Choroid plexus epithelial cell (primary cell): ENCODE data around the gene MPZL3.

Source experiments
- DNase-seq: peaks from one replicate; pipeline ENCODE4 v3.0.0-alpha.2; 2010; ENCODE audit warnings: low read depth
- H3K4me3 ChIP-seq: 2 replicates; pipeline ENCODE4 v1.5.1; 2011; ENCODE audit warnings: low read depth, mild to moderate bottlenecking, control low read depth, low read length, moderate library complexity
- TF ChIP-seq, protein P1 (sequence below): conservative IDR thresholded peaks from 2 replicates; pipeline ENCODE4 v1.5.1; 2011; ENCODE audit warnings: low read depth, mild to moderate bottlenecking, control low read depth, inconsistent platforms, low read length, moderate library complexity

Gene MPZL3

DNA sequence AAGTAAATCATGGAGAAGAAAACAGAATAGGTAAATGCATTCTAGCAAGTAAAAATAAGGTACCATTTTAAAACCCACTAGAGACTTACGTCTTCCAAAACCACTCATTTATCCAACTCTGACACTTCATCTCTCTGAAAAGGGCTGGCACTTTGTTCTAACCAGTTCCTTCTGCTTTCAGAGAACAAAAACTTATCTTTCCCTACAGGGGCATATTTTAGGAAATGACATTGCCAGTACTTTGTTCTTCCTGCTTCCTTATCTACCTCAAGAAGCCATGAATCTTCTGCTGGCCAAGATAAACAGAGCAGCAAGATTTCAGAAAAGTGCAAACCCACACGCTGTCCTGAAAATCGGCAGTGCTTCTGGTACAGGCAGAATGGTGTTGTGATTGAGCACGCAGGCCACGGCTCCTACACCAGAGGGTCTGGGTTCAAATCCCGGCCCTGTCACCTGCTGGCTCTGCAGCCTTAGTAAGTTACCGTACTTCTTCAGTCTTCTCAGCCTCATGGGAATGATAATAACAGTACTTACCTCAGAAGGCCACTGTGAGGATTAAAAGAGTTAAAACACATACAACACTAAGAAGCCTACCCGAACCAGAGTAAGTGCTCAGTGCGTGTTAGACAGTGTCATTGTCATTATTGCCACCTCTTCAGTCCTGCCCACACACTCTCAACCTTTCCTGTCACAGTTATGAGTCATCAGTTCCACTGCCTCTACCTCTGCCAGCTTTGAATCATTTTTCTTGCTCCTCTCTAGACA is 11.0 kb downstream of the MPZL3 start:
- no peak overlapping the region for H3K4me3 ChIP-seq
- no peak for DNase-seq
- TF ChIP-seq, protein P1, sequence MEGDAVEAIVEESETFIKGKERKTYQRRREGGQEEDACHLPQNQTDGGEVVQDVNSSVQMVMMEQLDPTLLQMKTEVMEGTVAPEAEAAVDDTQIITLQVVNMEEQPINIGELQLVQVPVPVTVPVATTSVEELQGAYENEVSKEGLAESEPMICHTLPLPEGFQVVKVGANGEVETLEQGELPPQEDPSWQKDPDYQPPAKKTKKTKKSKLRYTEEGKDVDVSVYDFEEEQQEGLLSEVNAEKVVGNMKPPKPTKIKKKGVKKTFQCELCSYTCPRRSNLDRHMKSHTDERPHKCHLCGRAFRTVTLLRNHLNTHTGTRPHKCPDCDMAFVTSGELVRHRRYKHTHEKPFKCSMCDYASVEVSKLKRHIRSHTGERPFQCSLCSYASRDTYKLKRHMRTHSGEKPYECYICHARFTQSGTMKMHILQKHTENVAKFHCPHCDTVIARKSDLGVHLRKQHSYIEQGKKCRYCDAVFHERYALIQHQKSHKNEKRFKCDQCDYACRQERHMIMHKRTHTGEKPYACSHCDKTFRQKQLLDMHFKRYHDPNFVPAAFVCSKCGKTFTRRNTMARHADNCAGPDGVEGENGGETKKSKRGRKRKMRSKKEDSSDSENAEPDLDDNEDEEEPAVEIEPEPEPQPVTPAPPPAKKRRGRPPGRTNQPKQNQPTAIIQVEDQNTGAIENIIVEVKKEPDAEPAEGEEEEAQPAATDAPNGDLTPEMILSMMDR, result no peak

DNA sequence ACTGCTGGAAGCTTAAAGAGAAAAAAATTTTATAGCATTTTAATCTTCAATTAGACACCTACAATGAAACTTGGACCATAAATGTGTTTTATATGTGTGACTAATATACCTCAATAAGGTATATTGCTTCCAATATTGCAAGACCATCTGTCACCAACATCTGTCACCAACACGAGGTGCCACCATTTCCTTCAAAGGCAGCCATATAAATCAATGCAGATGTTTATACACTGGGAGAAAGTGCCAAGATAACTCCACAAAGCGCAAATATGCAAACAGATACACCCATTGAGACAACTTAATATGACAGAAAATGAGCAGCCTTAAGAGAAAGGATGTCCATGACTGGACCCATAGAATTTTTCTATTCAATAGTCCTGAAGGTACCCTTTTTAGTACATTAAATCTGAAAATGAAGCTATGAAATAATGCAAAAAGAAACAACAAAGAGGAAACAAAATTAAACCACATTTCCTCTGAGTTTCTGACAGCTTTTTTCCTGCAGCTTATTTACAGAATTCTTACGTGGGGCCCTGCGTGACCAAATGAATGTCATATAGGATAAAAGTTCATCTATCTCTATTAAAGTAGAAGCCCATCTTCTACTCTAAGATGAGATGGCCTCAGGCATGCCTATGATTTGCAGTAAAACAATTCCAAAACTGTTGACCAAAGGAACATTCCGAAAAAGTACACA is 12.5 kb downstream of the MPZL3 start:
- no peak overlapping the region for H3K4me3 ChIP-seq
- TF ChIP-seq, protein P1, result no peak
- no peak for DNase-seq

DNA sequence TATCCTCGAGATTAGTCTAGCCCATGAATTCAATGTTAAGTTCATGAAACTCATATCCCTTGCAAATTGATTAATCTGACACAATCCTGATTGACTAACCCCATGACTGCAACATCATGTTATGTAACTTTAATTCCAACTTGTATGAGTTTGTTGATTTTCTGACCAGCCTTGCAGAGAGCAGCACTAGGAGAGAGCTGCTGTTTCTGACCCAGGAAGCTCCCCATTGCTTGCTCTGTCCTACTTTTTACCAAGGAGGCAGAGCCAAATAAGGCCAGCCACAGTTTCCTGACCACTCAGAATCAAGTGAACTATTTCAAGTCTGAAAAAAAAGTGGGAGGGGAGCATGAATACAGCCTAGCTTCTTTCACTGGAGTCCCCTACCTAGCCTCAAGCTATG is 13.2 kb downstream of the MPZL3 start:
- no peak for DNase-seq
- TF ChIP-seq, protein P1, result no peak
- H3K4me3 ChIP-seq, result no peak overlapping the region

DNA sequence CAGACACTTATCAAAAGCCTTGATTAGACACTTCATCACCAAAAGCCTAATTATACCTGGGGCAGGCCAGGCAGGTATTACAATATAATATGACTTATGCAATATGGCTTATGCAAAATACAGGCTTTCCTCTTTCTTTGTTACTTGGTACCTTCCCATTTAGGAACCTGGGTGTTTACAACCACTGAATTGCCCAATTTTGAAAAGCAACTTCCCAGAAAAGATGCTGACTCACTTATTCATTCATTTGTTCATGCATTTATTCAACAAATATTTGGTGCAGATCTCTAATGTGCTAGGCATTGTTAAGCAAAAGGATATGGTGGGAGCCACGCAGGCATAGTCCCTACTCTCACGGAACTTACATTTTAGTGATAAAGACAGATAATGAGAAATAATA is 13.7 kb downstream of the MPZL3 start:
- no peak overlapping the region for H3K4me3 ChIP-seq
- TF ChIP-seq, protein P1, result no peak
- DNase-seq, result no peak

DNA sequence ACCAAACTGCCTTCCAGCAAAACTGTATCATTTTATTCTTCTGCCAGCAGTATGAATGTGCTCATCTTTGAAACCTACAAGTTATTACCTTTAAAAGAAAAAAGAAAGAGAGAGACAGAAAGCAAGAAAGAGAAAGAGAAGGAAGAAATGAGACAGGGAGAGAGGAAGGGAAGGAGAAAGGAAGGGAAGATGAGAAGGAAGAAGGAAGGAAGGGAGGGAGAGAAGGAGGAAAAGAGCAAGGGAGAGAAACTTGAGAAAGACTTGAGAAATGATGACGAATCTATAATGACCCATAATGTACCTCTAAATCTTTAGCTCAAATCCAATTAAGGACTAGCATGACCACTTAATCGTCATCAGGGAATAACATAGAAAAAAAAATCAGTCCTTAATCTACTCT is 16.0 kb downstream of the MPZL3 start:
- H3K4me3 ChIP-seq, result no peak overlapping the region
- no peak for DNase-seq
- TF ChIP-seq, protein P1, result no peak

DNA sequence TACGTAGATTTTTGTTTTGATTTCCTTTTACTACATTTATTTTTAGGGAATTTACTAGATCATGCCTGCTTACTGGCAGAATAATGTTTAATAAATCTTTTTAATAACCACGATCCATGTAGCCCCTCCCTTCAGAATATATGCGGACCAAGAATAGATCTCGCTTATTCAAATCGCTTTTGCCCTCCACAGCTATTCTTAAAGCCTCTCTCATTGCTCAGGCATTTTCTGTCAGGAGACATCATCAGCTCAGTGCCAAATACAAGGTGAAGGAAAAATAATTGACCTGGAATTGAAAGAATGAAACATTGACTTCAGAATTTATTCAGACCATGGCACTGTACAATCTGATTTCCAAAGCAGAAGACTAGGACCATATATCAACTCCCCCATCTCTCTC is 17.3 kb downstream of the MPZL3 start:
- DNase-seq, result no peak
- TF ChIP-seq, protein P1, result no peak
- no peak overlapping the region for H3K4me3 ChIP-seq

DNA sequence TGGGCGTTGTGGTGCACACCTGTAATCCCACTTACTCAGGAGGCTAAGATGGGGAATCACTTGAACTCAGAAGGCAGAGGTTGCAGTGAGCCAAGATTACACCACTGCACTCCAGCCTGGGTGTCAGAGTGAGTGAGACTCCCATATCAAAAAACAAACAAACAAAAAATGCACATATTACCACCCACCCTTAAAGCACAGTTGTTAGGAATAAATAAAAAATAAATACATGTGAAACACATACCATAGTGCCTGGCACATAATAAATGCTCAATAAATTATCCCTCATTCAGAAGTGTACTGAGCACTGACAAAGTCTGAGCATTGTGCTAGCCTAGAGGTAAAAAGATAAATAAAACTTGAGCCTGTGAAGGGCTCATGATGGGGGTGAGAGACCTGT is 18.3 kb downstream of the MPZL3 start:
- no peak for DNase-seq
- no peak overlapping the region for H3K4me3 ChIP-seq
- TF ChIP-seq, protein P1, result no peak
